ENCODE results near the gene SNED1.

The SNED1 gene

GRCh38 chr2:240983361-240983995, 14.9 kb upstream of the SNED1 start:
- peak; percentile 69 for DNase-seq (ENCODE audit: extremely low spot score)
- CTCF ChIA-PET: interaction anchor here (0.7 to 1.7 kb wide), 8 partner anchors 11 to 130 kb away, joined by 3 to 5 read pairs (median 4); no protein-coding TSS in a partner anchor
- POLR2A ChIA-PET: no interaction called here
- TF ChIP-seq CTCF (IDR thresholded peaks at IDR 0.05; ENCODE audit: control extremely low read depth, extremely low read depth, low read depth, missing control alignments): peak; percentile 79

- ChIA-PET CTCF (interaction anchor here (0.7 to 1.7 kb wide), 8 partner anchors 11 to 129 kb away, joined by 3 to 5 read pairs (median 4); no protein-coding TSS in a partner anchor), POLR2A (no interaction called here)
- DNase-seq (ENCODE audit: extremely low spot score): no peak
- TF ChIP-seq CTCF (IDR thresholded peaks at IDR 0.05; ENCODE audit: control extremely low read depth, extremely low read depth, low read depth, missing control alignments): no peak
Measured at GRCh38 chr2:240983996-240984498, 14.4 kb upstream of the SNED1 start.

- no peak for DNase-seq (ENCODE audit: extremely low spot score)
- ChIA-PET CTCF (no interaction called here), POLR2A (no interaction called here)
- no peak for TF ChIP-seq CTCF (IDR thresholded peaks at IDR 0.05; ENCODE audit: control extremely low read depth, extremely low read depth, low read depth, missing control alignments)
Measured at GRCh38 chr2:240985881-240986786, 12.3 kb upstream of the SNED1 start.

GRCh38 chr2:240986787-240987411, 11.5 kb upstream of the SNED1 start:
- CTCF ChIA-PET: interaction anchor here (1.3 kb wide), 1 partner anchor 19 kb away, joined by 3 read pairs; no protein-coding TSS in a partner anchor
- no peak for DNase-seq (ENCODE audit: extremely low spot score)
- TF ChIP-seq CTCF (IDR thresholded peaks at IDR 0.05; ENCODE audit: control extremely low read depth, extremely low read depth, low read depth, missing control alignments): no peak
- POLR2A ChIA-PET: no interaction called here

- TF ChIP-seq CTCF (IDR thresholded peaks at IDR 0.05; ENCODE audit: control extremely low read depth, extremely low read depth, low read depth, missing control alignments): no peak
- POLR2A ChIA-PET: no interaction called here
- CTCF ChIA-PET: interaction anchor here (1.0 to 1.3 kb wide), 3 partner anchors 14 to 473 kb away, joined by 3 to 4 read pairs (median 4); no protein-coding TSS in a partner anchor
- DNase-seq (ENCODE audit: extremely low spot score): no peak
Measured at GRCh38 chr2:240987588-240987987, 10.8 kb upstream of the SNED1 start.

GRCh38 chr2:240988146-240988545, 10.3 kb upstream of the SNED1 start:
- CTCF ChIA-PET: interaction anchor here (1.0 to 1.3 kb wide), 3 partner anchors 14 to 474 kb away, joined by 3 to 4 read pairs (median 4); no protein-coding TSS in a partner anchor
- no peak for DNase-seq (ENCODE audit: extremely low spot score)
- POLR2A ChIA-PET: no interaction called here

More at GRCh38 chr2:240988146-240988545, 10.3 kb upstream of the SNED1 start:
- no peak for TF ChIP-seq CTCF (IDR thresholded peaks at IDR 0.05; ENCODE audit: control extremely low read depth, extremely low read depth, low read depth, missing control alignments)
